AG09309 (cell line): Measurements from ENCODE around the gene DDX54.

Experiments
- DNase-seq: peaks from one replicate; pipeline ENCODE4 v3.0.0-alpha.2; 2010; ENCODE audit warnings: low read depth
- H3K4me3 ChIP-seq: 2 replicates; pipeline ENCODE4 v1.5.1; 2011; ENCODE audit warnings: mild to moderate bottlenecking, low read depth, low read length, moderate library complexity; ENCODE audit not compliant: control insufficient read depth
- TF ChIP-seq, protein P1 (sequence below): IDR thresholded peaks from 2 replicates; pipeline ENCODE4 v1.5.1; 2011; ENCODE audit warnings: mild to moderate bottlenecking, low read depth, low read length, inconsistent platforms; ENCODE audit not compliant: insufficient read depth, control insufficient read depth; ENCODE audit errors: missing control alignments

The DDX54 gene

DNA sequence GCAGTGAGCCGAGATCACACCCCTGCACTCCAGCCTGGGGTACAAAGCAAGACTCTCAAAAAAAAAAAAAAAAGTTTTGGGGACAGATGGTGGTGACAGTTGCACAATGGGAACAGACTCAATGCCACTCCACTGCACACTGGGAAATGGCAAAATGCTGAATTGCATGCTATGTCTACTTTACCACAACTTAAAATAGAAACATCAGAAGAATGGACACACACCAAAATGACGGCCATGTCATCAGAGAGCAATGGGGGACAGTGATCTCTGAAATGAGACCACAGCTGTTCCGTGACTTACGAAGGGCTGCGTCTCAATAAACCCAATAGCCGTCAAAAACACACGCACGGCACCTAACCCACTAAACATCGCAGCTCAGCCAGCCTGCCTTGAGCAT, 13.7 kb downstream of the DDX54 start:
- TF ChIP-seq, protein P1, sequence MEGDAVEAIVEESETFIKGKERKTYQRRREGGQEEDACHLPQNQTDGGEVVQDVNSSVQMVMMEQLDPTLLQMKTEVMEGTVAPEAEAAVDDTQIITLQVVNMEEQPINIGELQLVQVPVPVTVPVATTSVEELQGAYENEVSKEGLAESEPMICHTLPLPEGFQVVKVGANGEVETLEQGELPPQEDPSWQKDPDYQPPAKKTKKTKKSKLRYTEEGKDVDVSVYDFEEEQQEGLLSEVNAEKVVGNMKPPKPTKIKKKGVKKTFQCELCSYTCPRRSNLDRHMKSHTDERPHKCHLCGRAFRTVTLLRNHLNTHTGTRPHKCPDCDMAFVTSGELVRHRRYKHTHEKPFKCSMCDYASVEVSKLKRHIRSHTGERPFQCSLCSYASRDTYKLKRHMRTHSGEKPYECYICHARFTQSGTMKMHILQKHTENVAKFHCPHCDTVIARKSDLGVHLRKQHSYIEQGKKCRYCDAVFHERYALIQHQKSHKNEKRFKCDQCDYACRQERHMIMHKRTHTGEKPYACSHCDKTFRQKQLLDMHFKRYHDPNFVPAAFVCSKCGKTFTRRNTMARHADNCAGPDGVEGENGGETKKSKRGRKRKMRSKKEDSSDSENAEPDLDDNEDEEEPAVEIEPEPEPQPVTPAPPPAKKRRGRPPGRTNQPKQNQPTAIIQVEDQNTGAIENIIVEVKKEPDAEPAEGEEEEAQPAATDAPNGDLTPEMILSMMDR, result no peak
- DNase-seq, result no peak
- no peak overlapping the region for H3K4me3 ChIP-seq

DNA sequence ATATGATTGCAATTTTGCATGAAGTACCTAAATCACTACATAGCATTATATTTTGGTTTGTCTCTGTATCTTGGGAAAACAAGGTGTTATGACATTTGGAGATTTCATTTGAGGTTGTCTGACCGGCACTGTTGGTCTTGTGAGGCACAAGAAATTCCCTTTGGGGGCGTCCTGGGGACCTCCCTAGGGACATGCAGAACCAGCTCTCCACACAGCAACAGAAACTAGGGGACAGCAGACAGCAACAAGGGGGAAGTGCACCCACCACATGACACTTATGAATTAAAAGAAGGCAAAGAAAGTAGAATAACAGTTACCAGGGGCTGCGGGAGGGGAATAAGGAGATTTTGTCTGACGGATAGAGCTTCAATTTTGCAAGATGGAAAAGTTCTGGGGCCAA, 14.4 kb downstream of the DDX54 start:
- DNase-seq, result no peak
- H3K4me3 ChIP-seq, result no peak overlapping the region
- TF ChIP-seq, protein P1, result no peak

DNA sequence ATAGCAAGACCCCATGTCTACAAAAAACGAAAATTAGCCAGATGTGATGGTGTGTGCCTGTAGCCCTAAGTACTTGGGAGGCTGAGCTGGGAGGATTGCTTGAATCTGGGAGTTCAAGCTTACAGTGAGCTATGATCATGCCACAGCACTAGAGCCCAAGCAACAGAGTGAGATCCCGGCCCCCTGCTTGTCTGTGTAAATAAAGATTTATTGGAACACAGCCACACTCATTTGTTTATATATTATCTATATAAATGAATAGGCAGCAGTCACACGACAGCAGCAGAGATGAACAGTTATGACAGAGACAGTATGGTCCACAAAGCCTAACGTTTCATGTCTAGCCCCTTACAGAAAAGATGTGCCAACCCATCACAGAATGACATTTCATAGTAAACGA, 14.8 kb downstream of the DDX54 start:
- H3K4me3 ChIP-seq, result no peak overlapping the region
- TF ChIP-seq, protein P1, result no peak
- DNase-seq, result no peak

DNA sequence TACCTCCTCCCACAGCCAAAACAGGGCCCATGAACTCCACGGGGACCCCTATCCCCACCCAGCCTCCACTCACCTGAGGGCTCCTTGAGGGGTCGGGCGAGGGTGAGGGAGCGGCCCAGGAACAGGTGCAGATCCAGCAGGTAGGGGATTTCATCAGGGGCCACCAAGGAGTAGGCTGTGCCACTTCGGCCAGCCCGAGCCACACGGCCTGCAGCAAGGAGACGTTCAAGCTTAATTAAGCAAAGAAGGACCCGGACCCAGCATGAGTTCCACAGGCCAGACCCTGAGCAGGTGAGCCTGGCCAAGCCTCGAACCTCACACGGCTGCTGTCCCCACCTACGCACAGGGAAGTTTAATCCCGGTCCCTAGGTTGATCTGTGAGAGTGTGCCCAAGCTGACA, 15.6 kb downstream of the DDX54 start:
- TF ChIP-seq, protein P1, result no peak
- DNase-seq, result no peak

DNA sequence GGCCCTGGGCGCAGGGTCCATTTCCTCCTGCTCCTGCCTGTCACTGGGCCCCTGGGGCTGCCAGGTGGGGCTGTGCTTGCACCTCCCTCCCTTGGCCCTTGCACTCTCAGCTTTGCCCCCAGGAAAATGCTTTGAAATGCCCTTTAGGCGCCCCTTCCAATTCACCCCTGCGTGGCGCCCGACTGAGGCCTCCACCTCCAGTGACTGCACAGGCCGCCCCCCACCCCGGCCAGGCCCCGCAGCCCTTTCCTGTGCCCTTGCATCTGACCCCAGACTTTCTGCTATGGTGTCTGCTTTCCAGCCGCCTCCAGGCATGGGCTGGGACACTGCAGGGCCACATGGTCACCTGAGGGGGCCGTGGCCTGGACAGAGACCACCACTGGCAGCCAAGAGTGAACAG, 17.4 kb downstream of the DDX54 start:
- TF ChIP-seq, protein P1, result no peak

More for the DNA sequence above, 15.6 kb downstream of the DDX54 start:
- no peak overlapping the region for H3K4me3 ChIP-seq

DNA sequence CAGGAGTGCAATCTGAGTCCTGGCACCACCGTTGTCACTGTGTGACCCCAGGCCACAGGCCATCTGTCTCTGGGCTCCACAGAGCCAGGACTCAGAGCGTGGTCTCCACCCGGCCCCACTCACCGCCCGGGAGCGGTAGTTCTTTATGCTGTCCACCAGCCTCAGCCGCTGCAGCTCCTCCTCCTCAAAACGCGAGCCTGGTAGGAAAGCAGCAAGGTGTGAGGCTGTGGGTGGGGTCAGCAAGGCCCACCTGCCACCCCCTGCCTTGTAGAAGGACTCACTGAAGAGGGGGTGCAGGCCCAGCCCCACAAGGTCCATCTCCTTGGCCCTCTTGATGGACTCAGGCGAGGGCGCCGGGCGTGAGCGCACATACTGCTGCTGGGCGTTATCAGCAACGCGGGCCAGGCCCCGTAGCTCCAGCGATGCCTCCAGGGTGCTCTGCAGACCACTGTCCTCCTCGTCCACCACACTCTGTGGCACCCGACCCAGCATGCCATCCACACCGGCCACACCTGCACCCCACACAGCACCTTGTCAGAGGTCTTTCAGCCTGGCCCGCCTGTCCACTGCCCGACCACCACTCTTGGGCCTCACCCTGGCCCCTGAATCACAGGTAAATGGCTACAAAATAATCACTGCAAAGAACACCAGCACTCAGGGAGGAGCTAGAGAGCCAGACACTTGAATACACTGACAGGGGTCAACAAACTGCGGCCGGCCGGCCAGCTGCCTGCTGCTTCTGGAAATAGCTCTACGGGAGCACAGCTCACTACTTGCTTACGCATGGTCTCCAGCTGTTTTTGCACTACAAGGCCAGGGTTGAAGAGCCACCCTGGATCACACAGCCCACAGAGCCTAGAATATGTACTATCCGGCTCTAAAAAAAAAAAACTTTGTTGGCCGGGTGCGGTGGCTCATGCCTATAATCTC, 19.5 kb downstream of the DDX54 start:
- no peak overlapping the region for H3K4me3 ChIP-seq
- no peak for DNase-seq
- TF ChIP-seq, protein P1, result no peak

More for the DNA sequence above, 17.4 kb downstream of the DDX54 start:
- no peak overlapping the region for H3K4me3 ChIP-seq
- DNase-seq, result no peak

DNA sequence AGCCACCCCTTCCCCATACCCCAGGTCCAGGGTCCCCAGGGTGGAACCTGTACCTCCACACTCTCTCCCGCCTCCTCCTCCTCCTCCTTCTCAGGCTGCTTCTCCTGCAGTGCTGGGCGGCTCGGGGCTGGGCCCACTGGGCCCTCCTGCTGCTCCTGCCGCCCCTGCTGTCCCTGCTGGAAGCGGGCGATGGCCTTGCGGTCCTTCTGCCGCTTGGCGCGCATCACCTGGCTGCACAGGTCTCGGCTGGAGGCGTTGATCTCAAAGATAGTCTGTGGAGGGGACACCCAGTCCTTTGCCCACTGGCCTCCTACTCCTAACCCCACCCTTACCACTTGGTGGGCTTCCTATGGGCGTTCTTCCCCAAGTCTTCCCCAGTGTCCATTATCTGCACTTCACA, 21.3 kb downstream of the DDX54 start:
- H3K4me3 ChIP-seq, result no peak overlapping the region
- TF ChIP-seq, protein P1, result no peak
- no peak for DNase-seq
